Upper lobe of left lung (tissue), 6 donors: ENCODE results near the gene SKA1. TPM values are rescaled to one million over a fixed set of nuclear protein-coding genes. Genes with fewer than 3 reads are reported as not detected.
"Not testable (repeated sequence)": the region's sequence is repeated elsewhere in the genome, so short reads cannot be mapped to it uniquely, and the experiment has no call there.

ENCODE experiments used
- ATAC-seq, 2 donors: fragments of 200-7000 bp; cut with Tn5 transposase; one replicate each; pipeline ENCODE4 v1.9.1; 2022; ENCODE audit warnings: mild to moderate bottlenecking in 2 of 2, moderate library complexity in 2 of 2; ENCODE audit not compliant: low FRiP score in 2 of 2
- DNase-seq, 2 donors: peaks; one replicate each; pipeline ENCODE4 v3.0.0-alpha.2; 2019 to 2020
- H3K27ac ChIP-seq, 4 donors: fragments of 200-600 bp; sonication (generic); one replicate each; pipeline ENCODE4 v1.5.1; 2016 to 2019
- H3K27me3 ChIP-seq, 4 donors: fragments of 200-600 bp; sonication (generic); one replicate each; pipeline ENCODE4 v1.5.1; 2017 to 2019
- H3K36me3 ChIP-seq, 4 donors: fragments of 200-600 bp; sonication (generic); one replicate each; pipeline ENCODE4 v1.5.1; 2016 to 2019
- H3K4me1 ChIP-seq, 4 donors: fragments of 200-600 bp; sonication (generic); one replicate each; pipeline ENCODE4 v1.5.1; 2018 to 2019
- H3K4me3 ChIP-seq, 4 donors: fragments of 200-600 bp; sonication (generic); one replicate each; pipeline ENCODE4 v1.5.1; 2017 to 2019; ENCODE audit warnings: mild to moderate bottlenecking in 2 of 4, moderate library complexity in 1 of 4
- H3K9me3 ChIP-seq, 4 donors: fragments of 200-600 bp; sonication (generic); one replicate each; pipeline ENCODE4 v1.5.1; 2018 to 2019
- EP300 ChIP-seq, 4 donors: sonication (generic); formaldehyde crosslinking; IDR thresholded peaks; one replicate each; pipeline ENCODE4 v1.5.1; 2017; ENCODE audit warnings: antibody characterized with exemption in 4 of 4, control low read depth in 2 of 4
- POLR2A ChIP-seq, 4 donors: fragments of 450-650 bp; IDR thresholded peaks; one replicate each; pipeline ENCODE4 v1.5.1; 2016 to 2017; ENCODE audit warnings: antibody characterized with exemption in 4 of 4, mild to moderate bottlenecking in 2 of 4
- POLR2AphosphoS5 ChIP-seq, 2 donors: sonication (generic); formaldehyde crosslinking; IDR thresholded peaks; one replicate each; pipeline ENCODE4 v1.5.1; 2017; ENCODE audit warnings: antibody characterized with exemption in 2 of 2
- WGBS, 2 donors: methylation state at CpG; one replicate each; pipeline ENCODE4 v1.1.5; 2017 to 2018; 5-methylcytosine and 5-hydroxymethylcytosine counted together
- total RNA-seq, 6 donors: library from RNA; depleted of rRNA in 4 of 6; stranded (reverse); fragments of >200 nt in 4 of 6; gene quantifications; one replicate each; pipeline versions ENCODE4 v1.1.0 to v1.2.1, GENCODE V29; 2016 to 2021
- TF ChIP-seq, protein P1 (sequence below), 6 experiments: fragments of 450-650 bp in 4 of 6; fragments of 200-600 bp in 2 of 6; sonication (generic) in 2 of 6; IDR thresholded peaks; one replicate each; pipeline ENCODE4 v1.5.1; 2016 to 2019; ENCODE audit warnings: antibody characterized with exemption in 6 of 6
- donor health status: DM: no; HTN: no; CAD: no; lungs with moderate emphysema.
- donor health status: DM: no; HTN: yes; CAD: no; lungs with severe emphysema.

SKA1 gene
- total RNA-seq, 6 donors from 2014 or later: 0.46 to 2.5 (median 1.1) TPM; not detected in 2

- no peaks in the 10 kb centered on the region for H3K36me3 ChIP-seq
- ATAC-seq (no peak), DNase-seq (no peak)
- WGBS, 2 donors: 68 to 75% methylated on average over 4 of the region's 4 CpGs
- no peak overlapping the region for H3K4me3 ChIP-seq
- no peak for TF ChIP-seq EP300 (IDR thresholded peaks at IDR 0.05)
- TF ChIP-seq, protein P1, sequence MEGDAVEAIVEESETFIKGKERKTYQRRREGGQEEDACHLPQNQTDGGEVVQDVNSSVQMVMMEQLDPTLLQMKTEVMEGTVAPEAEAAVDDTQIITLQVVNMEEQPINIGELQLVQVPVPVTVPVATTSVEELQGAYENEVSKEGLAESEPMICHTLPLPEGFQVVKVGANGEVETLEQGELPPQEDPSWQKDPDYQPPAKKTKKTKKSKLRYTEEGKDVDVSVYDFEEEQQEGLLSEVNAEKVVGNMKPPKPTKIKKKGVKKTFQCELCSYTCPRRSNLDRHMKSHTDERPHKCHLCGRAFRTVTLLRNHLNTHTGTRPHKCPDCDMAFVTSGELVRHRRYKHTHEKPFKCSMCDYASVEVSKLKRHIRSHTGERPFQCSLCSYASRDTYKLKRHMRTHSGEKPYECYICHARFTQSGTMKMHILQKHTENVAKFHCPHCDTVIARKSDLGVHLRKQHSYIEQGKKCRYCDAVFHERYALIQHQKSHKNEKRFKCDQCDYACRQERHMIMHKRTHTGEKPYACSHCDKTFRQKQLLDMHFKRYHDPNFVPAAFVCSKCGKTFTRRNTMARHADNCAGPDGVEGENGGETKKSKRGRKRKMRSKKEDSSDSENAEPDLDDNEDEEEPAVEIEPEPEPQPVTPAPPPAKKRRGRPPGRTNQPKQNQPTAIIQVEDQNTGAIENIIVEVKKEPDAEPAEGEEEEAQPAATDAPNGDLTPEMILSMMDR (IDR thresholded peaks at IDR 0.05): no peak
- TF ChIP-seq POLR2AphosphoS5 (IDR thresholded peaks at IDR 0.05): no peak
- TF ChIP-seq POLR2A (IDR thresholded peaks at IDR 0.05): no peak
- H3K4me1 ChIP-seq: no peaks in the 10 kb centered on the region
- H3K27me3 ChIP-seq: no peaks in the 10 kb centered on the region
- H3K9me3 ChIP-seq: no peaks in the 10 kb centered on the region
- H3K27ac ChIP-seq: no peak overlapping the region
These were observed 35.2 kb downstream of the SKA1 start for GRCh38 chr18:50410008-50410407.

GRCh38 chr18:50410894-50411293 is 36.0 kb downstream of the SKA1 start:
- H3K4me3 ChIP-seq: no peak overlapping the region

DNA sequence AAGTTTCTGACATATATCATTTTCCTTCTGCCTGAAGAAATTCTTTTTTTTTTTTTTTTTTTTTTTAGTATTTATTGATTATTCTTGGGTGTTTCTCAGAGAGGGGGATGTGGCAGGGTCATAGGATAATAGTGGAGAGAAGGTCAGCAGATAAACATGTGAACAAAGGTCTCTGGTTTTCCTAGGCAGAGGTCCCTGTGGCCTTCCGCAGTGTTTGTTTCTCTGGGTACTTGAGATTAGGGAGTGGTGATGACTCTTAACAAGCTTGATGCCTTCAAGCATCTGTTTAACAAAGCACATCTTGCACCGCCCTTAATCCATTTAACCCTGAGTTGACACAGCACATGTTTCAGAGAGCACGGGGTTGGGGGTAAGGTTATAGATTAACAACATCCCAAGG is 42.0 kb downstream of the SKA1 start:
- not testable (repeated sequence) for H3K36me3 ChIP-seq, ATAC-seq, H3K27ac ChIP-seq, DNase-seq, H3K4me1 ChIP-seq, H3K27me3 ChIP-seq, H3K9me3 ChIP-seq, H3K4me3 ChIP-seq
- whole genome bisulfite sequencing, 2 donors: 57 to 69% methylated on average over 3 of the region's 3 CpGs

More at GRCh38 chr18:50410894-50411293, 36.0 kb downstream of the SKA1 start:
- H3K4me1 ChIP-seq: no peaks in the 10 kb centered on the region
- no peaks in the 10 kb centered on the region for H3K36me3 ChIP-seq
- TF ChIP-seq EP300 (IDR thresholded peaks at IDR 0.05) (no peak), POLR2A (IDR thresholded peaks at IDR 0.05) (no peak), POLR2AphosphoS5 (IDR thresholded peaks at IDR 0.05) (no peak)
- TF ChIP-seq, protein P1 (IDR thresholded peaks at IDR 0.05): no peak
- no peaks in the 10 kb centered on the region for H3K9me3 ChIP-seq
- H3K27ac ChIP-seq: no peak overlapping the region
- WGBS, 2 donors: 76 to 78% methylated on average over 1 of the region's 1 CpG
- peak in 1 of 2 donors; percentile 38 for ATAC-seq
- DNase-seq: no peak
- H3K27me3 ChIP-seq: no peaks in the 10 kb centered on the region

GRCh38 chr18:50417705-50418104 is 42.9 kb downstream of the SKA1 start:
- not testable (repeated sequence) for H3K36me3 ChIP-seq, H3K4me3 ChIP-seq, H3K9me3 ChIP-seq, H3K27me3 ChIP-seq, ATAC-seq, H3K4me1 ChIP-seq, H3K27ac ChIP-seq
- 60 to 86% methylated on average over 1 to 18 of the region's 21 CpGs for WGBS, 2 donors
- DNase-seq: peak in 1 of 2 donors; percentile 56

DNA sequence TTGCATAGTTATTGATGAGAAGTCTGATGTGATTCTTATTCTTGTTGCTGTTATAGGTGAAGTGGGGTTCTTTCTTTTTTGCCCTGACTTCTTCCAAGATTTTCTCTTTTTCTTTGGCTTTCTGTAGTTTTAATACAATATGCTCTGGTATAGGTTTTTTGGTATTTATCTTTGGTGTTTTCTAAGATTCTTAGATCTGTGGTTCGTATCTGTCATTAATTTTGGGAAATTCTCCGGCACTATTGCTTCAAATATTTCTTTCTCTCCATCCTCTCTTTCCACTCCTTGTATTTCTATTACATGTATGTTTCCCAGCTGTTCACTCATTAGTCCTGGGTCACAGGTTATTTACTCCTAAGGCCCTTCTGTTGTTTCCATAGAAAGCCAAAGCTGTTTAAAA is 43.8 kb downstream of the SKA1 start:
- Histone ChIP-seq H3K4me3 (no peak overlapping the region), H3K4me1 (no peaks in the 10 kb centered on the region), H3K27ac (no peak overlapping the region), H3K36me3 (no peaks in the 10 kb centered on the region), H3K27me3 (no peaks in the 10 kb centered on the region), H3K9me3 (peaks cover 0 to 5% (median 0%) of the 10 kb centered on the region in 4 donors)
- DNase-seq (no peak), ATAC-seq (no peak)
- TF ChIP-seq POLR2AphosphoS5 (IDR thresholded peaks at IDR 0.05) (no peak), EP300 (IDR thresholded peaks at IDR 0.05) (no peak), POLR2A (IDR thresholded peaks at IDR 0.05) (no peak)
- TF ChIP-seq, protein P1 (IDR thresholded peaks at IDR 0.05): no peak
- 89 to 92% methylated on average over 2 of the region's 2 CpGs for whole genome bisulfite sequencing, 2 donors

DNA sequence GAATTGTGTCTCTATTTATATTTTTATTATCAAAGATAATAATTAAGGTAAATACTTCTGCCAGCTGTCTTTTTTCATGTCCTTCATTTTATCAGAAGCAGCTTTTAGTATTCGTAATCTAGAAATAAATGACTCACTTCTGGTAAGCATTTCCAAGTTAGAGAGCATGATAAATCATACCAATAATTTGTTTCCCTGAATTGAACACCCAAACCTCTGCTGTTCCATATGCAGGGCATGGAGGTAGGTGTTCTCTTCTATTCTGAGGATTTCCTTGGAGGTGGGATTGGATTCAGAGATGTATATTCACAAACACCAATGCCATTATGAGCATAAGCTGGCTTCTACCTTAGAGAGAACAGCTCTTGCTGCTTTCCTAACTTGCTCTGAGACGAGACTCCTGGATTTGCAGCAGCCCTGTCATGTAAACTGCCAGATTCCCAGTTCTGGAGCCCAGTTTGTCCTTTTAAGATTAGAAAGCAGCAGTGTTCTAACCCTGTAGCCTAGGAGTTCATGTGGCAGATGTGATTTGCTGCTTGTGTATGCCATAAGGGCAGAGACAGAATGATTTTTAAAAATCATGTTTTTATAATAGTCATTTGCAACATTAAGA is 47.5 kb downstream of the SKA1 start:
- 69 to 71% methylated on average over 2 of the region's 2 CpGs for WGBS, 2 donors
- no peaks in the 10 kb centered on the region for H3K27me3 ChIP-seq
- no peak for DNase-seq
- H3K27ac ChIP-seq: no peak overlapping the region
- no peaks in the 10 kb centered on the region for H3K36me3 ChIP-seq
- ATAC-seq: no peak
- no peak overlapping the region for H3K4me3 ChIP-seq
- TF ChIP-seq EP300 (IDR thresholded peaks at IDR 0.05) (no peak), POLR2AphosphoS5 (IDR thresholded peaks at IDR 0.05) (no peak)
- no peaks in the 10 kb centered on the region for H3K4me1 ChIP-seq
- peaks cover 3 to 15% (median 4%) of the 10 kb centered on the region in 4 donors for H3K9me3 ChIP-seq
